DND-41 (cell line): ENCODE measurements around the gene AZI2.

Experiments
- EZH2 ChIP-seq: IDR thresholded peaks from 3 replicates; pipeline ENCODE4 v1.6.1; 2012; ENCODE audit warnings: borderline replicate concordance, low read depth, mild to moderate bottlenecking, moderate library complexity, low read length, inconsistent platforms; ENCODE audit not compliant: severe bottlenecking
- TF ChIP-seq, protein P1 (sequence below): IDR thresholded peaks from 2 replicates; pipeline ENCODE4 v1.5.1; 2012; ENCODE audit warnings: borderline replicate concordance, low read length, moderate library complexity, mild to moderate bottlenecking; ENCODE audit not compliant: poor library complexity, severe bottlenecking; ENCODE audit errors: extremely low read depth

DNA sequence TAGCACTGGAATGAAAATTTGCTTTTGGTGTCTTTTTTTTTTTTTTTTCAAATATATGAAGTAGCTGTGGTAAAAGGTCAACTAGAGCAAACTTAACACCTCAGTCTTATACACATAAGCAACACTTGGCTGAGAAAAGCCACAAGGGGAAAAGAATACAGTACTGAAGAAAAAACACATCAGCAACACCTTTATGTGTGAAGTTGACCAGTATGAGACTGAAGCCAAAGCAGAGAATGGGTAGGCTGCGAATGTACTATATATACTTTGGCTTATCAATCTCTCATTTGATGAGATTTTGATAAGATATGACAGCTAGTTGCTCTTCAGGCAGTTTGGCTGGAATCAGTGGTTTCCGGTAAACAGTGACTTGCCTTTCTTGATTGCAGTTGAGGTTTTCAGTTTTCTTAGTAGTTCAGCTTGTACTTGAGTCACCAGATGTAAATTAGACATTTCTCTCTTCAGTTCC is 22.1 kb downstream of the AZI2 start:
- TF ChIP-seq, protein P1, sequence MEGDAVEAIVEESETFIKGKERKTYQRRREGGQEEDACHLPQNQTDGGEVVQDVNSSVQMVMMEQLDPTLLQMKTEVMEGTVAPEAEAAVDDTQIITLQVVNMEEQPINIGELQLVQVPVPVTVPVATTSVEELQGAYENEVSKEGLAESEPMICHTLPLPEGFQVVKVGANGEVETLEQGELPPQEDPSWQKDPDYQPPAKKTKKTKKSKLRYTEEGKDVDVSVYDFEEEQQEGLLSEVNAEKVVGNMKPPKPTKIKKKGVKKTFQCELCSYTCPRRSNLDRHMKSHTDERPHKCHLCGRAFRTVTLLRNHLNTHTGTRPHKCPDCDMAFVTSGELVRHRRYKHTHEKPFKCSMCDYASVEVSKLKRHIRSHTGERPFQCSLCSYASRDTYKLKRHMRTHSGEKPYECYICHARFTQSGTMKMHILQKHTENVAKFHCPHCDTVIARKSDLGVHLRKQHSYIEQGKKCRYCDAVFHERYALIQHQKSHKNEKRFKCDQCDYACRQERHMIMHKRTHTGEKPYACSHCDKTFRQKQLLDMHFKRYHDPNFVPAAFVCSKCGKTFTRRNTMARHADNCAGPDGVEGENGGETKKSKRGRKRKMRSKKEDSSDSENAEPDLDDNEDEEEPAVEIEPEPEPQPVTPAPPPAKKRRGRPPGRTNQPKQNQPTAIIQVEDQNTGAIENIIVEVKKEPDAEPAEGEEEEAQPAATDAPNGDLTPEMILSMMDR, result no peak
- TF ChIP-seq EZH2, result no peak
